GM12801 (cell line): Measurements from ENCODE around the gene MIEF1.

ENCODE experiments used
- TF ChIP-seq, protein P1 (sequence below): IDR thresholded peaks from one replicate; pipeline ENCODE4 v1.5.1; 2011; ENCODE audit warnings: control low read depth; ENCODE audit not compliant: insufficient read length; ENCODE audit errors: extremely low read depth

Gene MIEF1

DNA sequence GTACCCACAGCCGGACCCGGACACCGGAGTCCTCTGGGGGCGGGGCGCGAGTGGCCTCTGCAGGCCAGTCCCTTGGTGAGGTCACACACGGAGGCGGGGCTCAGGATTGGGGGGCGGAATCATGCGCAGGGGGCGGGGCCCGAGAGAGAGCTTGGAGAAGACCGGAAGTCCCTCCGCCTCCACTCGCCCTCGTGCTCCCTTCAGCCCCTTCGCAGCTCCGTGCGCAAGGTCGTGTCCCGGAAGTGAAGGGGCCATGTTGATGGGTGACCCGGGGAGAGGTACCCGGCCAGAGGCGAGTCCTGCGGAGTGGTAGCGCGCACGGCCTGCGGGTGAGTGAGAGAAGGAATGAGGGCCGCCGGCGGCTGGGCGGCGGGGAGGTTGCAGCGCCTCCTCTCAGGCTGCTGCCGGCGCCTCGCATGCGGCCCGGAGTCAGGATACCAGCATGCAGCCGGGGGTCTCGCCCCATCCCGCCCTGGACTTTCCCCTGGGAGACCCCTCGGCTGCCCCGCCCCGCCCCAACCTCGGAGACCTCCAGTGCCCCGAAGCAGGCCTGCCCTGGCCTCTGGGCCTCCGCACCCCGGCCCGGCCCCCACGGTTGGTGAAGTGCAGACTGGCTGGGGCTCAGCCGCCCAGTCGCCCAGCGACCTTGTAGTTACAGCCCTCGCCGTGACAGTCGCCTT, at the start of gene MIEF1:
Gene MIEF1, plus strand, starts transcription at position 182 of the 680 bp plus-strand sequence. CDS start 9,005 bp downstream, outside the sequence.
- TF ChIP-seq, protein P1, sequence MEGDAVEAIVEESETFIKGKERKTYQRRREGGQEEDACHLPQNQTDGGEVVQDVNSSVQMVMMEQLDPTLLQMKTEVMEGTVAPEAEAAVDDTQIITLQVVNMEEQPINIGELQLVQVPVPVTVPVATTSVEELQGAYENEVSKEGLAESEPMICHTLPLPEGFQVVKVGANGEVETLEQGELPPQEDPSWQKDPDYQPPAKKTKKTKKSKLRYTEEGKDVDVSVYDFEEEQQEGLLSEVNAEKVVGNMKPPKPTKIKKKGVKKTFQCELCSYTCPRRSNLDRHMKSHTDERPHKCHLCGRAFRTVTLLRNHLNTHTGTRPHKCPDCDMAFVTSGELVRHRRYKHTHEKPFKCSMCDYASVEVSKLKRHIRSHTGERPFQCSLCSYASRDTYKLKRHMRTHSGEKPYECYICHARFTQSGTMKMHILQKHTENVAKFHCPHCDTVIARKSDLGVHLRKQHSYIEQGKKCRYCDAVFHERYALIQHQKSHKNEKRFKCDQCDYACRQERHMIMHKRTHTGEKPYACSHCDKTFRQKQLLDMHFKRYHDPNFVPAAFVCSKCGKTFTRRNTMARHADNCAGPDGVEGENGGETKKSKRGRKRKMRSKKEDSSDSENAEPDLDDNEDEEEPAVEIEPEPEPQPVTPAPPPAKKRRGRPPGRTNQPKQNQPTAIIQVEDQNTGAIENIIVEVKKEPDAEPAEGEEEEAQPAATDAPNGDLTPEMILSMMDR, result no peak

DNA sequence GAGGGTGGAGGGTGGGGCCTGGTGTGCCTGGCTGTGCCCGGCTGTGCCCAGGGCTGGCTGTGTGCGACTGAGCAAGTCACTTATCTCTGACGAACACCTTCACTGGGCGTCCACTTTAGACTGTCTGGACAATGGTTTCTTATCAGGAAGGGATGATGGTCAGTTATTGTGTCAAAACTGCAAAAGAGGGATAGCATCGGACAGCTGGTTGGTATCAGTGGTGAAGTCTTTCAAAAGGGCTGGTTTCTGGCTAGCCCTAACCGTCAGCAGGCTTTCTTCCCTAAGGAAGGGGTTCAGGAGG, 49.4 kb upstream of the MIEF1 start:
- TF ChIP-seq, protein P1, result no peak

DNA sequence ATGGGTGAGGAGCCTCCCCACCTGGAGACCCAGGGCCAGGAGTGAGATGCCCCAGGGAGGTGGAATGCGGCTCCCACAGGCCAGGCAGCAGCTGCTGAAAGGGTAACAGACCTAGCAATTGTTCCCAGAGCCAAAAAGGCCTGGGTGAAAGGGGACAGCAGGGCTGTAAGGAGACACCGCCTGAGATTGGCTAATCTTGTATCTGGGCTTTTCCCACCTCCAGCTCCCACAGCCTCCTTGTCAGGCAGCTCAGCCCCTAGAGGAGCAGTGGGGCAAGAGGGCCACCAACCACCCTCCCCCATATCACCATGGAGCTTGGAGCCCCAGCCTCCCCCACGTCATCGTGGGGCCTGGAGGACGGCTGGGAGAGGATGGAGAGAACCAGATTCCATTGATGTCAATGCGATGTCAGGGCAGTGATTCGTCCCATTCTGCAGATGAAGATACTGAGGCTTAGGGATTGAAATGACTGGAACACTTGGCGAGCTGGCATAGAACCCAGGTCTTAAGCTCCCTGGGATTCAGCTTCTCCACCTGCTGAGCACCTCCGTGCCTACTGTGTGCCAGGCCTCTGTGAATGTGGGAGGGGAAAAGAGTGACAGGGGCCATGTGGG, 48.2 kb upstream of the MIEF1 start:
- TF ChIP-seq, protein P1, result no peak

DNA sequence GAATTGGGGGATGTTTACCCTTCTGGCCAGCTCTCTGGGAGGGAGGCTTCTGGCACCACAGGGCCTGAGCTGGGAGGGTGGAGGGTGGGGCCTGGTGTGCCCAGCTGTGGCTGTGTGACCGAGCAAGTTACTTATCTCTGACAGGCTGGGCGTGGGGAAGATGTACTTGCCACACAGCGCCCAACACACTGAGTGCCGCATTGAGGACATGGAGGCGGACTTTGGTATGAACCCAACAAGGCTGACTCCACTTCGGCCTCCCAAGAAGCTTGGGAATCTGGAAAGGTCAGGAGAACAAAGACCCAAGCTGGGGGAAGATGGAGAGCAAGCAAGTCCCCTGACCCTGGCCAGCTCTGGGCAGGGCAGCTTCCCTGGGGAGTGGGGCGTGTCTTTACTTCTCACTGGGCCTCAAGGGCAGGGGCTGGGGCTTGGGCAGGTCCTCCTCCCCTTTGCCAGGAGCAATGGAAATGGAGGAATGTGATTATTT, 47.7 kb upstream of the MIEF1 start:
- TF ChIP-seq, protein P1, result no peak

DNA sequence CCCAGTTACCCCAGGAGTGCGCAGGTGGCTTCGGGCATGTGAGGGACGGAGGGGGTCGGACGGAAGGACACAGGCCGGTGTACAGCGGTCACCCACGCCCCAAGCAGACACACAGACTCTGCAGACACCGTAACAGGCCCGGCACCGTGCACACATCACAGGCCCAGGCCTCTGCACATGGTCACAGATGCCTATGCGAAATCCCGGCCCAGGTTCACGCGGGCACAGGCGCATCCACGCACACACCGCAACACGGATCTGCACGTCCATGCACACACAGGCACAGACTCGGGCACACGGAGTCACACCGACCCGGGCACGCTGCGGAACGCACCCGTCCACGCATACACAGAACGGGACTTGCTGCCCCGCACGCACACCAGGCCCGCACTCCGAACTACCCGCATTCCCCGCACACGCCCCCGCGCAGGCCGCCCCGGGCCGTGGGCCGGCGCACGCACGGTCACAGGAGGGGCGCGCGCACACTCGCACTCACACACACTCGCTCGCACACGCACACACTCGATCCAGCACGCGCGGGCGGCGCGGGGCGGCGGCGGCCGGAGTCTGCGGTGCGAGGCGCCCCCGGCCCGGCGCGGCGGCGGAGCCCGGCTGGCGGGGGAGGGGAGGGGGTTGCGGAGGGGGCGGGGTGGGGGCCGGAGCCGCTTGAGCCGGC, 45.4 kb upstream of the MIEF1 start, which contains the start of gene MGAT3:
Gene MGAT3, plus strand, starts transcription at position 491 of the 676 bp plus-strand sequence. CDS start 30,336 bp downstream, outside the sequence.
- TF ChIP-seq, protein P1, result no peak

DNA sequence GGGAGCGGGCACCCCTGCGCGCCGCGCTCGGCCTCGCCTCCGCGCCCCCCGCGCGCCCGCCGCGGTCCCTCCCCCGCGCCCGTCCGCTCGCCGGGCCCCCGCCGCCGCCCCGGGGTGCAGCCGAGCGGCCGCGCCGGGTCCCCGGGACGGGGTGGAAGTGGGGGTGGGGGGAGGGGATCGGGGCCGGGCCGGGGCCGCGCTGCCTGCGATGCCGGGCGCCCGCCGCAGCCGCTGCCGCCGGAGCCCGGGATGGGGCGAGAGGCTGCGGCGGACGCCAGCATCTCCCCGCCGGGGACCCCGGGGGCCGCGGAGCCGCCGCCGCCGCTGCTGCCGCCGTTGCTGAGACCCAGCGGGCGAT, 44.9 kb upstream of the MIEF1 start:
- TF ChIP-seq, protein P1, result no peak
